Activated T-helper 9 cell treated with anti-CD3 and anti-CD28 coated beads, Interleukin-2, amount 50 U/mL, for 16 hours (primary cell): Measurements from ENCODE around the gene CACNA2D3.

Experiments
- DNase-seq: peaks from one replicate; pipeline ENCODE4 v3.0.0-alpha.2; 2020; ENCODE audit warnings: low read depth

Gene CACNA2D3

DNA sequence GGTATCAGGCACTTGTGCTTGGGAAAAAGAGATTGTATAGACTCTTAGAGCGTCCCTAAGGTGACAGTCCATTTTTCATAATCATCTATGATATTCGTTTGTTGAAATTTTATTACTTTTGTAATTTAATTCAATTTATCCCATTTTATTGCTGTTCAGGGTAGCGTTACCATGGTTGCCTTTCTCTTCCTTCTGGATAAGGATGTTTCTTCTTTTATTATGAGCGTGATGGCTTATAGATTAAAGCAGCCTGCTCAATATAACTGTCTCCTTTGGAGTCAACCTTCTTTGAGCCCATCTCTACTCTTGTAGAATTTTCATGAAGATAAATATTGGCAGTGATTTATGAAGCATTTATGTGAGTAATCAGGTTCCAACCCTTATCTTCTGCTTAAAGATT is 623.5 kb downstream of the CACNA2D3 start:
- DNase-seq = no peak

DNA sequence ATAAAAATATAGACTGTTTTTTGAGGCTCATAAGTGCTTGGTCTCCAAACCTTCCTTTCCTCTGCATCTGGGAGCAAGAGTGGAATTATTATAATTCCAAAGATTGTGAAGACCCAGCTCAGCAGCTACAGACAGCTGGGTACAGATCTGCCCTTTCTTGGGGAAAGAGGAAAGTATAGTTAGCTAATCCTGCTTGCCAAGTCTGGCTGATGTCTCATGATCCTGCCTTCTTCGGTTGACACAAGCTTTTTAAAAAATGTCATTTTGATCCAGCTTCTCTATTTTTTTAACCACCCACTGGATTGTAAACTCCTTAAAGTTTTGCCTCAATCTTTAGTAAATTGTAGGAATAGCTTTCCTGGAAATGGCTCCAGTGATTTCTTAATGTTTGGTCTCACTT is 624.4 kb downstream of the CACNA2D3 start:
- DNase-seq = no peak

DNA sequence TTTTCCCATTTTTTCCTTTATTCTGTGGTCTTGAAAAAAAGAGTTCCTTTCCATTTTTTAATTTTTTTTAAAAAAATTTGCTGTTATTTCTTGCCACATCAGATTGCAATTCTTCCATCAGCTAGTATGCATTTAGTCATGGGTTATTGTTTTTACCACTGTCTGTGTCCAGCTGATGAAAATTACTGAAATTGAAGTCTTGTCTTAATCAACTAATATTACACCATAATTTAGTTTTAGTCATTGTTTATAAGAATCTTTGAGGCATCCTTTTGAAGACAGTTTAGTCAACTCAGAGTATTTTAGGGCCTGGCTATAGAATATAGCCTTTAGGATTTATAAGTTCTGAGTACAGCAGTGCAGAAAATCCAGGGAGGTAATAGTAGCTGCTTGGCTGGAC is 633.4 kb downstream of the CACNA2D3 start:
- DNase-seq = no peak

DNA sequence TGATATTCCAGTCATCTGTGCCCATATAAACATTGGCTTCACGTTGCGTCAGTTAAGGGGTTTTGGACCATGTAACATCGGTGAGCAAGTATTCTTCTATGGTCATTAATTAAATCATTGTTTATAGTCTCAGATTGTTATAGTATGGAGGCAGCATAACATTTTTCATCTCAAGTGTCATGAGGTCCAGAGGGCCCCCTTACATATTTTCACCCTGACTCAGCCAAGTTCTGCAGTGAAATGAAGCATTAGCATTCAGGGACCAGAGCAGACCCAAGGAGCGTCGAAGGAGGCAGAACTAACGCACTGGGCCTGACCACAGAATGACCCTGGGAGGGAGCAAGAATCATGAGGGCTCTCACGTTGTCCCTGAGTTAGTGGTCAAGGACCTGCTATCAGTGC is 634.0 kb downstream of the CACNA2D3 start:
- DNase-seq = no peak

DNA sequence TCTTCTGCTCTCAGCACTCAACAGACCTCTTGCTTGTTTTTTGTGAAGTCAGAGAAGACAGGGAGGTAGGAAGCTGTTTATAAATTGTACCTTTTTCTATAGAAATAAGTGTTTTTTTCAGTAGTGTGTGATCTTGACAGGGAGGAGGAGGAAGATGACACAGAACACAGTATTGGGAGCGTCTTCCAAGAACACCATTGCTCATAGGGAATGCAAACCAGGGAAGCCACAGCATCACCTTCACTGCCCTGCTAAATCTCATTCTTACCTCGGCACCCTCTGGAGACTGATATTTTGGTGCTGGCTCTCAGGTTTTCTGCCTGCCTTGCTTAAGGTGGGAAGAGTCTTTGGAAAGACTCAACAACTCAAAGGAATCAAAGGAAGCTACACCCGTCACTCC is 636.1 kb downstream of the CACNA2D3 start:
- DNase-seq = no peak

DNA sequence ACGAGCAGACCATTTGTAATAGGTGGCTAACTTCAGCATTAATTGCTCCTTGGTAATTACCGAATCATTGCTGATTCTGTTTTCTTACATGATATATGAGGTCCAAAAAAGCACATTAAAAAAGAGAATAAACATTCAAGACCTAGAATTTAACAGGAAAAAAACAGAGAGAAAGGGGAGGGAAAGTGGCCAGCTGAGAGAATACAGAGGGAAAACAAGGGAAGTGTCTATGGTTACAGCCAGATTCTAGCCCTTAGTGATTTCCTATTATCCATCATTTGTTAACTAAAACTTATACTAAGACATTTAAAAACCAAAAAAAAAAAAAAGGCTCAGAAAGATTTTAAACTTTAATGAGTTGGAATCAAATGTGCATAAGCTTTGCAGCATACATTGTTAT is 636.8 kb downstream of the CACNA2D3 start:
- no peak for DNase-seq

DNA sequence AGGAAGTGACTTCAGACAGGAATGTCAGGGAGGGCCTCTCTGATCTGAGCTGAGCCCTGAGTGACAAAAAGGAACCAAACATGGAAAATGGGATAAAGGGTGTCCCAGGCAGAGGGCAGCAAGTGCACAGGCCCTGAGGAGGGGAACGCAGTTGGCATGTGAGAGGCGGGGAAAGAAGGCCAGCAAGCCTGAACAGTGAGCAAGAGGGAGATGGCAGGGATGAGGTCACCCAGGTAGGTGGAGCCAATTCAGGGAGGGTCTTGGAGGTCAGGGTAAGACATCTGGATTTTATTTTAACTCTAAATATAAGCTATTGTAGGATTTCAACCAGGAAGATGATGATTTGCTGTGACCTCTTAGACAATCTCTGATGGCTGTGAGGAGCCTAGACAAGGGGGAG is 637.8 kb downstream of the CACNA2D3 start:
- DNase-seq = no peak

DNA sequence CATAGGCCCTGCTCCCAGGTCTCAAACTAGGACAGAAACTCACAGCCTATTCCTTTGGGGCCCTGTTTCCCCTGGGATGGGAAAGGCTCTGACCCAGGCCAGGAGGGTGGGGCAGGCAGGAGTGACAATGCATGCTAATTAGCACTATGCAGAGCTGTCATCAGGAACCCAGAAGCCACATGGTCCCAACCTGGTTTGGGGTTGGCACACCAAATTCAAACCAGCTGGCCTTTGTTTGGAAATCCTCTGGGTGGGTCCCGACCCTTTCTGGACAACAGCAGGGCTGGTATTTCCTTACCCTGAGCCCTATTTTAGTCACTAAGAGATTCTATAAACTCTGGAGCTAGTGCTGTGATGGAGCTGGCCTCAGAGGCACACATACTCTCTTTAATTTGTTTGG is 639.3 kb downstream of the CACNA2D3 start:
- DNase-seq = no peak

DNA sequence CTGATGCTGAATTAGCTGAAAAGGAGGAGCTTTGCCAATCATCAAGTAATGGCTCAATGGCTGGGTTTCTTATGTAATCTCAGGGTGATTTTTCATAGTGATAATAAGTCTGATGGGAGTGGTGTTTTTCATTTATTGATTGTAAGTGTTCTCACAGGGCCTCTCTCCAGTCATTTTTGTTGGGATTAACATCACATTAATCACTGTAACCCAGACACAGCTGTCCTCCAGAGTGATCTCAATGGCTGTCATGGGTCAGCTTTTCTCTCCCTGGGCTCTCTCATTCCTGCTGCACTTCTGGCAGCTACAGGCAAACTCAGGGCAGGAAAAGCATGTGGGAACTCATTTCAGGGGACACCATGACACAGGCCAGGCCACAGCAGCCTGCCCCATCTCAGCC is 642.6 kb downstream of the CACNA2D3 start:
- no peak for DNase-seq

DNA sequence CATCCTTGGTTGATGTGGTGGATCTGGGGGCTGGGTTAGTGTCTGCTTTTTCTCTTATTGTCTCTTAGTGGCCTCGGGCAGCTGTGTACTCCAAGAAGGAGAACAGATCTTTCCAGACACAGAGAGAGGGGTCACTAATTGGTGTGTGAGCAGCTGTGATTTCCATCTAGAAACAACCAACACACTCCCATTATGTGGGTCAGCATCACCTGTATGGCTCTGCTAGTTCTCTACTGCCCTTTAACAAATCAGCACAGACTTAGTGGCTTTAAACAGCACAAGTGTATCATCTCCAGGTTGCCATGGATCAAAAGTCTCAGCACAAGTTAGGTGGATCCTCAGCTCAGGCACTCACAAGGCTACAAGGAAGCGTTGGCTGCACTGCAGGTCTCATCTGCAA is 648.7 kb downstream of the CACNA2D3 start:
- no peak for DNase-seq

DNA sequence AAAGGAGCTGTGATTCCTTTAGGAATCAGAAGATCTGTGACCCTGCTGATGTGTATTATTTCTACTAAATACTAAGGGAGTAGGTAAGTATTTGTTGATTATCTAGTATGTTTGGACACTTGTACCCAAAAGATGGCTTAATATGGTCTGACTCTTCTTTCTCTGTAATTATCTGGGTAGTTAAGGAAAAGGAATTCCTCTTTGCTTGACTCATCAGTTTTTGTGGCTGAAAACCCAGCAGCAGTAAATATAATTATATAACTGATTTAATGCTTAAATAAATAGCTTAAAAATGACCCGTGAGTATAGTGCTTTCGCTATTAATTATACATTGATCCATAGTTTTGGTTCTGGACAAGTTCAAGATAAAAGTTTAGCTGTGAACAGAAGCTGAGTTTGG is 649.7 kb downstream of the CACNA2D3 start:
- no peak for DNase-seq

DNA sequence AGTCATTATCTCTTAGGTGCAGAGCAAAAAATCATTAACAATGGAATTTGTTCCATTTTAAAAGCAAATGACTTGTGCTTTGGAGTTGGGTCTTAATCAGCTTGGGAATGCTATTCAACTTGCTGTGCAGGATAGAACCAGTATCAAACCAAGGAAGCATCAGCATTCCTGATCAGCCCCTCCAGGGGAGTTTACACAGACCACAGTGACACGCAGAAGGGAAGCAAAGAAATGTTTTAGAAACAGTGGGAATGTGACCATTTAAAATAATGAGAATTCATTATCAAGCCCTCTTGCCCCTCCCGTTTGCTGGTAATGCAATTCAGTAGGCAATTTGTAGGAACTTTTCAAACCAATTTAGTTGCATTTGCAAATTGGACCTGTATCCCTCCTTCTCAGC is 650.4 kb downstream of the CACNA2D3 start:
- no peak for DNase-seq

DNA sequence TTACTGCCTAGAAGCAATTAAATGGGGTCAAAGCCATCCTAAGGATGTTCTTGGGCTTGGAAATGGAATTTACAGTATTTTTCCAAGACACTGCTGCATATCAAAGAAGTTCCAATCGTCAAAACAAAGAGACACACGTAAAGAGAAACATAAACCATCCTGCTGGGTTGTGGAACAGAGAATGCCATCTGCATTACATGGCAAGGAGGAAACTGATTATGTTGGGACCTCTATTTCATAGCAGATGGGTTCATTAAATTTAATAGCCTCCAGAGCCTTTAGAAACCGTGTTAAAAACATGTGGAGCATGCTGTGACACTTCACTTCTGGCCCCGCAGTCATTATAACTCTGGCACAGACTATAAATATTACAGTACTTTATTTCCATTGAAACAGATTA is 650.9 kb downstream of the CACNA2D3 start:
- no peak for DNase-seq

DNA sequence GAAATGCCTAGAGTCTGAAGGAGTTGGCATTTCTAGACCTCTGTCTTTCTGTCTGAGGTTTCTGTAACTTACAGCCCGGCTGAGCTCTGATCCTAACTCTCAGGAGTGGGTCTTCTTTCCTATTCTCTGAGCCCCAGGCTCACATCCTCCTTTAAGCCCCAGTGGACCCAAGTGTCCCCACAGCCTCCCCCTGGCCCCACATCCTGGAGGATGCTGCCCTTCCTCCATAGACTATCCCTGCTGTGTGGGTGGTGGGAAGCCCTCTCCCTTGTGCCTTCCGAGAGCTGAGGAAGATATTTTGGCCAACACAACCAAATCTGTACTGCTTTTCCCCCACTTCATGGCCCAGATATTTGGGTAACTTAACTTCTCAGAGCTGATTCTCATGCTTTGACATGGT is 654.2 kb downstream of the CACNA2D3 start:
- DNase-seq = no peak

DNA sequence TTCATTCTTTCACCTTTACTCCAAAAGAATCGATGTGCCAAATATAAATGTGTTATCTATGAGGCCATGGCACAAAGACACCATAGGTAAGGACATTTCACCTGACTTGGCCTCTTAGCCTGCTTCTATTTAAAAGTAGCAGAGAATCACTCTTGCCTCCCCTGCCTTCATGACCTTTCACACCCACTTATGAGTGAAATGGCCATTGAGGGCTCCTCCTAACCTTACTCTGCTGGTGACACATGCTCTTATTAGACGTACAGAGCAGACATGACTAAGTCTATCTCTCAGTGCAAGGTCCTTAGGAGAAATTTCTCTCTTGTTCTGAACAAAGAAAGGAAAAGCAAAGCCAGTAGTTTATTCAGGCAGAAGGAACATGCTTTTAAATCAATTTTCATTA is 654.8 kb downstream of the CACNA2D3 start:
- no peak for DNase-seq

DNA sequence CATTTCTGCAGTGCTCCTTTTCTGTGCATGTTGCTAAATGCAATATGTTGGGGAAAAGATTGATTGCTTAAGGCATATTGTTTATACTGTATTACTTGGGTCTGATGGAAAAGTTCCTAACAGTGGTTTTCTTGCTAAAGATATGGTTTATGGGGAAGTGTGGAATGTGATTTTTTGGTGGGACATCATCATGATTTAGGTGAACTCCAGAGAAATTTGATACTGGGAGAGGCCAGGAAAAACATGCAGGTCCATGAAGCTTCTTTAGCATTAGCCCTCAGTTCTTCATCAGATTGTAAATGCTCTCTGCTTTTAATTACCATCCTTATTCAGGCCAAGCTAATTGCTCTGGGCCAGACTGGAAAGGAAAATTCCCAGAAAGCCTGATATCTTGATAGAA is 658.0 kb downstream of the CACNA2D3 start:
- DNase-seq = no peak

DNA sequence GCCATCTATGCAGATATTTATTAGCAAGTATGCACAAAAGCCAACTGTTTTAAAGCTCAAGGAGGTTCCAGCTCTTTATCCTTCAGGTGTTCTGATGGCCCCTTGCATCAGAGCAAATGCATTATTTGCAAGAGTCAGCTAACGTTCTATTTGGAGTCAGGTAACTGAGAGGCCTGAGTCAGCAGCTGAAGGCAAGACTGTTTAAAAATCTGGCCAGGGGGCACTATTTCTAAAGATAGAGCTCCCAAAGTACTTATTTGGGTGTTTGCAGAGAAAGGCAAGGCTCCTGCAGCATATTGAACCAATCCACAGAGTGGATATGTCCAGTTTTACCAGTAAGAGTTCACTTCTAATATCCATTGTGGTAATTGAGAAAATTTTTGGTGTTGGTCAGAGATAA is 659.4 kb downstream of the CACNA2D3 start:
- no peak for DNase-seq

DNA sequence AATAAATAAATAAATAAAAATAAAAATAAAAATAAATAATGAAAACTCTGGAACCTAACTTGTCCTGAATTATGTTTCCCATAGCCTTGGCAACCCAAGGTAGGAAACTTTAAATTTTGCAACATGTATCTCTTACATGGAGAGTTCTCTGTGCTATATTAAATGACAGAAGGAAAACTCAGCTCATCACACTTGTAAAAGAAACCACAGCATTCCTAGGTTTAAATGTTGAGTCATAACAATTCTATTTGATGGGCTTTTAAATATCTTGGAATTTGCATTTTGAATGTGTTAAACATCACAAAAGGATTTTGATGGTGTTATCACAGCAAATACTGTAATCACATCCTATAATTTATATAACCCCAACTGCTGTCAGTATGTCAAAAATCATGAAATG is 661.3 kb downstream of the CACNA2D3 start:
- DNase-seq = no peak

DNA sequence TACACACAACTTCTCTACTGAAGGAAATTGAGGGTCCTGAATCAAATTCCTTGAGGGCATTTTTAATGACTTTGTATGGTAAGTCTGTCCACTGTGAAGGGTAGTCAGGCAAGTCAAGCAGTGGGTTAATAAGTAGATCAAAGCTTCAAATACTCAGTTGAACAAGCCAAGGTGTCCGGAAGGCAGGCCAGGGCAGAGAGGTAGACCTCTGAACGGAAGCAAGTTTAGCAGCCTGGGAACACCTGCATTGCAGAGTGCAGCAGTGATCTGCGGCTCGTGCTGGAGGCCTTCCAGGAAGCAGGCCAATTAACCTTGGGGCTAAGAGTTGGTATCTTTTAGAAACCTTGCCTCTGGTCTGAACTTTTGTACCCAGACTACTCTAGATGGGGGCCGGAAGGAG is 661.7 kb downstream of the CACNA2D3 start:
- DNase-seq = no peak

DNA sequence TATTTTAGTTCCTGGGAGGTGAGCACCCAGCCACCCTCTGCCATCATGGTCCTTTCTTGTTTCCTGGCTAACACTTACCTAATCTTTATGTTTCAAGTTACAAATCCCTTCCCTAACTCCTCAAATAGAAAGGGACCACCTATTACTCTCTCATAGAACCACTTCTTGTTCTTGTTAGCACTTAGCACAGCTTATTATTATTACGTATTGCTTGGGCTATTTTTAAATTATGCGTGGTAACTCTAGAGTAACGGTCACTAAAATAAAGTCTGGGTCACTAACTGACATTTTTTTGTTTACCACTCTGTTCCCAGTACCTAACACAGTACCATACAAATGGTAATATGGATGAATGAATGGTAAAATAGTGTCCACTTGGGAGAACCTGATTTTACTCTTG is 663.6 kb downstream of the CACNA2D3 start:
- DNase-seq = no peak

DNA sequence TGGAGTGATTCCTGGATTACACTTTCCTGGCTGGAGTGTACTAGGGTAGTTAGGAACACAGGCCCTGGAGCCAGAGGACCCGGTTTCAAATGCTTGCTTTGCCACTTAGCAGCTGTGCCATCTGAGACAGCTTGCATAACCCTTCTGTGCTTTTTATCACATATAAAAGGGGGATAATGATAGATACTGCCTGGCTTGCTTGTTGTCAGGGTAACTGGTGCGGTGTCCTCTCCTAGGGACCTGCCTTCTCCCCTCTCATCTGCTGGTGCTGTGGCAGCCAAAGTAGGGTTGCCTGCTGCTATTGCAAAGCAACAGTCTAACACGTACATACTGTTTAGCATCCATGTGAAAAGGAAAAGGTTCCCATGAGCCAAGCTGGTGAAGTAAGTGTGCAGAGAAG is 667.7 kb downstream of the CACNA2D3 start:
- DNase-seq = no peak

DNA sequence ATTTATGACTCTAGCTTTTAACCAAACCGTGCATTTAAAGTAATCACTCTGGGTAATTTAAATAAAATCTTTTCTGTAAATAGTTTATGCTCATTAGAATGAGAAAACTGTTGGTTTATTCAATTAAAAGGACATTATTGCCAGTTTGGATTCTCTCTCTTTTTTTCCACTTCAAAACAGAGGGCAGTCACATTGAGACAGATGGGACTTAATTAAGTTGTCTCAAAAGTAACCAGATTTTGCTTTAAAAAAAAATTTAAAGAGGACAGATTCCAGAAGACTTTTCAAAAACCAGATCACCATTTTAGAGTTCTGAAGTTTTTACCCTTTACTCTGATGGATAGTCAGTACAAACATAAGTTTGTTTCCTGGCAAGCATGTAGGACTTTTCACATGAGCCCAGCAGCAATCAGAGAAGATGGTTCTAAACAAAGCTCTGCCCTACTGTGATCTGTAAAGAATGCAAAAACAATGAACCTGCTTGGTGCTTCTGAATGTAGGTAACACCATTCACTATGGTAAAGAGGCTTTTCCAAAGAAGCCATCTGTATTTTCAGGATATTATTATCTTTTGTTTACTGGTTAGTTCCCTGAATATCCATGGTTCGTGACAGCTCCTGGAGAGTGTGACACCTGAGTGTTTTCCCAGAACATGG is 669.3 kb downstream of the CACNA2D3 start:
- no peak for DNase-seq

DNA sequence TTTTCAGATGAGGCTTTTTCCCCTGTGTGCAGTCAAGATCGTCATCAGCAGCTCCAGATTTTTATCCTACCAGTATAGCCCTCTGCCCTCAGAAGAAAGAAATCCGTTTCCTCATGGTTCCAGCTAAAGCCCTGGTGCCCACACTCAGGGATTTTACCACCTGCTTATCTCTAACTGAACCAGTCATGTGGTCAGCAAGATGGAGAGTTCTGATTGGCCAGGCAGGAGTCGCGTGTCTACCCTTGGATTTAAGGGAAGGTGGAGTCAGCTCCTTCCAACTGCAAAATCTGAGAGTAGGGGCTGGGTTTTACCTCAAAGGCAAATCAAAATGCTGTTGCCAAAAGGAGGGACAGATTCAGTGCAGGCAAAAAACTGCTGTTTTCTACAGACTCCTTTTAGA is 670.2 kb downstream of the CACNA2D3 start:
- DNase-seq = no peak

DNA sequence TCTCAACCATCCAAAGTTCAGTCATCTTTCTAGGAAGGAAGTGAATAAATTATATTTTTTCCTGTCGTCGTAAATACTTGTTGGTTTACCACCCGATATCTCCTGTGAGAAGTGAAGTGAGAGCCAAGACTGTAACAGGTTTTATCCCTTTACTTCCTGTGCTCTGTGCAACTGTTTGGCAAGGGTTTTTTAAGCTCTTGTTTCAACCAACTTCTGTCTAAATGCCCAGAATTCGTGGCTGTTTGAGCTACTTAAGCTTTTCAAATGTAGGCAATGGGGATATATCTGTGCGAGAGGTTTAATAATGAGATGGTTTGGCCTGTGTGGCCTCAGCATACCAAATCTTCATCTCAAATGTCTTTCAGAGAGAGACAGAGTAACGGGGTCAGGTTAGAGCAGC is 670.8 kb downstream of the CACNA2D3 start:
- no peak for DNase-seq

DNA sequence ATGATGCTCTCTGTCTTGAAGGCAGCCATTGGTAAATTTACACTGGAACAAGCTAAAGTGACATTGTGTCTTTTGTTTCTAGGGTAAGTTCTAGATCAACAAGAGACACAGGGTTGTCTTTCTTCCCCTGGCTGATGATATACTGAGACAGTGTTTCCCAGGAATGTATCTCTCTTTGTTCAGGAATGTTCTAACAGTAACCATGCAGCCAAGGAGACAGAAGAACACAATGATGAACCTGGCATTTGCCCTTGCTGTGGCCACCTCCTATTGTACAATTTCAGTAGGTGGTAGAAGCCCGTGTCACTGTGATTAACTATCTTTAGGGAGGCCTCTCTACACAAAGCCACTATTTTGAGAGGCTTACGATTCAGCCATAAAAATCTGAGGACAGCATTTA is 674.8 kb downstream of the CACNA2D3 start:
- no peak for DNase-seq
